ENCODE data around the gene LAMC2. TPM values are rescaled to one million over a fixed set of nuclear protein-coding genes. Genes with fewer than 3 reads are reported as not detected.
A peak's percentile ranks its signal among the peaks of the same experiment; 100 is the strongest.

LAMC2 gene
- total RNA-seq, 2 experiments from 2014 or later: 0.05 TPM; not detected in 1

GRCh38 chr1:183277821-183278738 lies 92.0 kb downstream of the LAMC2 start:
- intact Hi-C loops (cut with micrococcal nuclease): loop anchor here (5.0 kb wide), 1 partner anchor 316 kb away; no protein-coding TSS in a partner anchor
- CTCF ChIA-PET: interaction anchor here (0.7 to 0.8 kb wide), 3 partner anchors 301 to 991 kb away, joined by 3 read pairs; no protein-coding TSS in a partner anchor
- no peak overlapping the region for H3K27ac Mint-ChIP-seq
- no peak for DNase-seq
- no peak overlapping the region for H3K4me3 Mint-ChIP-seq
- no peaks in the 10 kb centered on the region for H3K27me3 Mint-ChIP-seq (ENCODE audit: low read depth)
- H3K4me1 Mint-ChIP-seq (ENCODE audit: low read depth): no peaks in the 10 kb centered on the region
- H3K9me3 Mint-ChIP-seq: no peaks in the 10 kb centered on the region
- no peaks in the 10 kb centered on the region for H3K36me3 Mint-ChIP-seq (ENCODE audit: low read depth)

GRCh38 chr1:183278739-183279591 lies 92.9 kb downstream of the LAMC2 start:
- CTCF ChIA-PET: interaction anchor here (0.7 kb wide), 1 partner anchor 992 kb away, joined by 3 read pairs; no protein-coding TSS in a partner anchor
- H3K9me3 Mint-ChIP-seq: no peaks in the 10 kb centered on the region
- H3K4me3 Mint-ChIP-seq: no peak overlapping the region
- no peak for DNase-seq
- H3K4me1 Mint-ChIP-seq (ENCODE audit: low read depth): no peaks in the 10 kb centered on the region
- no peak overlapping the region for H3K27ac Mint-ChIP-seq
- intact Hi-C loops (cut with micrococcal nuclease): loop anchor here (5.0 kb wide), 1 partner anchor 317 kb away; no protein-coding TSS in a partner anchor
- H3K27me3 Mint-ChIP-seq (ENCODE audit: low read depth): no peaks in the 10 kb centered on the region
- no peaks in the 10 kb centered on the region for H3K36me3 Mint-ChIP-seq (ENCODE audit: low read depth)

- no peaks in the 10 kb centered on the region for H3K27me3 Mint-ChIP-seq (ENCODE audit: low read depth)
- H3K9me3 Mint-ChIP-seq: no peaks in the 10 kb centered on the region
- no peak overlapping the region for H3K27ac Mint-ChIP-seq
- H3K4me3 Mint-ChIP-seq: no peak overlapping the region
- CTCF ChIA-PET: interaction anchor here (1.0 to 3.2 kb wide), 2 partner anchors 14 to 405 kb away, joined by 3 to 16 read pairs; no protein-coding TSS in a partner anchor
- DNase-seq: no peak
- H3K4me1 Mint-ChIP-seq (ENCODE audit: low read depth): no peaks in the 10 kb centered on the region
- H3K36me3 Mint-ChIP-seq (ENCODE audit: low read depth): no peaks in the 10 kb centered on the region
- intact Hi-C loops (cut with micrococcal nuclease): loop anchor here (2.0 to 5.0 kb wide), 3 partner anchors 191 to 318 kb away; no protein-coding TSS in a partner anchor
Measured at GRCh38 chr1:183279835-183280234, 93.8 kb downstream of the LAMC2 start.

- H3K4me3 Mint-ChIP-seq: no peak overlapping the region
- H3K27me3 Mint-ChIP-seq (ENCODE audit: low read depth): no peaks in the 10 kb centered on the region
- CTCF ChIA-PET: interaction anchor here (0.7 to 3.2 kb wide), 11 partner anchors 12 to 1995 kb away, joined by 3 to 16 read pairs (median 3); no protein-coding TSS in a partner anchor
- no peak overlapping the region for H3K27ac Mint-ChIP-seq
- no peaks in the 10 kb centered on the region for H3K4me1 Mint-ChIP-seq (ENCODE audit: low read depth)
- no peak for DNase-seq
- intact Hi-C loops (cut with micrococcal nuclease): loop anchor here (1.0 to 2.0 kb wide), 7 partner anchors 37 to 635 kb away; no protein-coding TSS in a partner anchor
- no peaks in the 10 kb centered on the region for H3K36me3 Mint-ChIP-seq (ENCODE audit: low read depth)
- no peaks in the 10 kb centered on the region for H3K9me3 Mint-ChIP-seq
Measured at GRCh38 chr1:183281039-183281438, 95.0 kb downstream of the LAMC2 start.

- Mint-ChIP-seq H3K9me3 (no peaks in the 10 kb centered on the region), H3K27ac (no peak overlapping the region), H3K36me3 (ENCODE audit: low read depth) (no peaks in the 10 kb centered on the region), H3K4me1 (ENCODE audit: low read depth) (no peaks in the 10 kb centered on the region), H3K4me3 (no peak overlapping the region), H3K27me3 (ENCODE audit: low read depth) (no peaks in the 10 kb centered on the region)
- peak; percentile 88 for DNase-seq
- CTCF ChIA-PET: interaction anchor here (0.9 to 3.2 kb wide), 15 partner anchors 9 to 634 kb away, joined by 3 to 16 read pairs (median 3); no protein-coding TSS in a partner anchor
- intact Hi-C loops (cut with micrococcal nuclease): loop anchor here (1.0 to 2.0 kb wide), 7 partner anchors 37 to 635 kb away; no protein-coding TSS in a partner anchor
Measured at GRCh38 chr1:183281553-183282091, 95.6 kb downstream of the LAMC2 start.

GRCh38 chr1:183282101-183282855 lies 96.2 kb downstream of the LAMC2 start:
- Mint-ChIP-seq H3K9me3 (no peaks in the 10 kb centered on the region), H3K27ac (no peak overlapping the region), H3K27me3 (ENCODE audit: low read depth) (no peaks in the 10 kb centered on the region), H3K4me1 (ENCODE audit: low read depth) (no peaks in the 10 kb centered on the region), H3K36me3 (ENCODE audit: low read depth) (no peaks in the 10 kb centered on the region), H3K4me3 (no peak overlapping the region)
- intact Hi-C loops (cut with micrococcal nuclease): no loop called here
- CTCF ChIA-PET: interaction anchor here (0.6 to 3.2 kb wide), 15 partner anchors 8 to 633 kb away, joined by 3 to 16 read pairs (median 3); no protein-coding TSS in a partner anchor
- DNase-seq: no peak

- intact Hi-C loops (cut with micrococcal nuclease): no loop called here
- H3K4me3 Mint-ChIP-seq: no peak overlapping the region
- H3K4me1 Mint-ChIP-seq (ENCODE audit: low read depth): no peaks in the 10 kb centered on the region
- H3K27ac Mint-ChIP-seq: no peak overlapping the region
- H3K36me3 Mint-ChIP-seq (ENCODE audit: low read depth): no peaks in the 10 kb centered on the region
- CTCF ChIA-PET: no interaction called here
- H3K27me3 Mint-ChIP-seq (ENCODE audit: low read depth): no peaks in the 10 kb centered on the region
- H3K9me3 Mint-ChIP-seq: no peaks in the 10 kb centered on the region
- DNase-seq: no peak
Measured at GRCh38 chr1:183283286-183283685, 97.2 kb downstream of the LAMC2 start.

GRCh38 chr1:183284086-183284485 lies 98.0 kb downstream of the LAMC2 start:
- CTCF ChIA-PET: no interaction called here
- Mint-ChIP-seq H3K4me1 (ENCODE audit: low read depth) (no peaks in the 10 kb centered on the region), H3K4me3 (no peak overlapping the region), H3K27ac (no peak overlapping the region), H3K9me3 (peaks cover 2% of the 10 kb centered on the region), H3K36me3 (ENCODE audit: low read depth) (no peaks in the 10 kb centered on the region), H3K27me3 (ENCODE audit: low read depth) (peaks cover 2% of the 10 kb centered on the region)
- intact Hi-C loops (cut with micrococcal nuclease): no loop called here
- DNase-seq: no peak

GRCh38 chr1:183285256-183285655 lies 99.2 kb downstream of the LAMC2 start:
- Mint-ChIP-seq H3K27ac (no peak overlapping the region), H3K27me3 (ENCODE audit: low read depth) (peaks cover 2% of the 10 kb centered on the region), H3K36me3 (ENCODE audit: low read depth) (no peaks in the 10 kb centered on the region), H3K9me3 (peaks cover 2% of the 10 kb centered on the region), H3K4me1 (ENCODE audit: low read depth) (no peaks in the 10 kb centered on the region), H3K4me3 (no peak overlapping the region)
- CTCF ChIA-PET: interaction anchor here (0.5 kb wide), 1 partner anchor 20 kb away, joined by 5 read pairs; no protein-coding TSS in a partner anchor
- intact Hi-C loops (cut with micrococcal nuclease): no loop called here
- no peak for DNase-seq

GRCh38 chr1:183285746-183286145 lies 99.7 kb downstream of the LAMC2 start:
- Mint-ChIP-seq H3K27ac (no peak overlapping the region), H3K4me1 (ENCODE audit: low read depth) (no peaks in the 10 kb centered on the region), H3K9me3 (peaks cover 2% of the 10 kb centered on the region), H3K4me3 (no peak overlapping the region), H3K27me3 (ENCODE audit: low read depth) (peaks cover 2% of the 10 kb centered on the region), H3K36me3 (ENCODE audit: low read depth) (no peaks in the 10 kb centered on the region)
- intact Hi-C loops (cut with micrococcal nuclease): no loop called here
- no peak for DNase-seq
- CTCF ChIA-PET: interaction anchor here (0.5 kb wide), 1 partner anchor 20 kb away, joined by 5 read pairs; no protein-coding TSS in a partner anchor

- H3K4me3 Mint-ChIP-seq: no peak overlapping the region
- intact Hi-C loops (cut with micrococcal nuclease): no loop called here
- peaks cover 2% of the 10 kb centered on the region for H3K27me3 Mint-ChIP-seq (ENCODE audit: low read depth)
- H3K9me3 Mint-ChIP-seq: peaks cover 2% of the 10 kb centered on the region
- no peaks in the 10 kb centered on the region for H3K36me3 Mint-ChIP-seq (ENCODE audit: low read depth)
- DNase-seq: no peak
- CTCF ChIA-PET: interaction anchor here (1.1 kb wide), 1 partner anchor 18 kb away, joined by 4 read pairs; no protein-coding TSS in a partner anchor
- no peaks in the 10 kb centered on the region for H3K4me1 Mint-ChIP-seq (ENCODE audit: low read depth)
- no peak overlapping the region for H3K27ac Mint-ChIP-seq
Measured at GRCh38 chr1:183287191-183287675, 101.2 kb downstream of the LAMC2 start.

All from activated naive CD4-positive, alpha-beta T cell treated with anti-CD3 and anti-CD28 coated beads for 36 hours (primary cell).